ENCODE data around the gene PTGES2.
"Not testable (repeated sequence)": the region's sequence is repeated elsewhere in the genome, so short reads cannot be mapped to it uniquely, and the experiment has no call there.

PTGES2 gene

GRCh38 chr9:128136816-128137793, 9.6 kb upstream of the PTGES2 start:
- Histone ChIP-seq H3K9me2 (replicated peaks; ENCODE audit: control insufficient read depth, low read length) (no peaks in the 10 kb centered on the region), H3K4me2 (ENCODE audit: low read length) (no peak overlapping the region), H3K9me3 (ENCODE audit: control insufficient read depth, insufficient read depth, low read length) (no peaks in the 10 kb centered on the region), H3K4me1 (ENCODE audit: control insufficient read depth, low read length) (no peaks in the 10 kb centered on the region), H3K27me3 (ENCODE audit: control insufficient read depth, low read length) (peaks cover 29% of the 10 kb centered on the region), H3K4me3 (ENCODE audit: low read length) (no peak overlapping the region), H3K27ac (ENCODE audit: low read depth, low read length) (no peak overlapping the region), H3K79me2 (ENCODE audit: control insufficient read depth, low read length) (no peaks in the 10 kb centered on the region), H3K36me3 (ENCODE audit: control insufficient read depth, low read length) (no peaks in the 10 kb centered on the region), H3F3A (ENCODE audit: control insufficient read depth, insufficient read depth) (no peaks in the 10 kb centered on the region), H4K20me1 (ENCODE audit: control insufficient read depth, insufficient read depth, low read depth, low read length) (no peaks in the 10 kb centered on the region)
- TF ChIP-seq EZH2phosphoT487 (IDR thresholded peaks at IDR 0.05; ENCODE audit: borderline replicate concordance, low read length) (no peak), CTCF (IDR thresholded peaks at IDR 0.05; ENCODE audit: low read depth, low read length, poor library complexity, severe bottlenecking) (no peak)

- not testable (repeated sequence) for H3K4me1 ChIP-seq (ENCODE audit: control insufficient read depth, low read length); H3K4me2 ChIP-seq (ENCODE audit: low read length); H3K36me3 ChIP-seq (ENCODE audit: control insufficient read depth, low read length)
Observed at GRCh38 chr9:128135561-128135960, 8.0 kb upstream of the PTGES2 start.

GRCh38 chr9:128132139-128132538, 4.6 kb upstream of the PTGES2 start:
- not testable (repeated sequence) for H3K4me3 ChIP-seq (ENCODE audit: low read length); H3K9me3 ChIP-seq (ENCODE audit: control insufficient read depth, insufficient read depth, low read length); H3K4me2 ChIP-seq (ENCODE audit: low read length); H3K27ac ChIP-seq (ENCODE audit: low read depth, low read length); H3K9me2 ChIP-seq (replicated peaks; ENCODE audit: control insufficient read depth, low read length); H3K36me3 ChIP-seq (ENCODE audit: control insufficient read depth, low read length); H3K4me1 ChIP-seq (ENCODE audit: control insufficient read depth, low read length); H3K79me2 ChIP-seq (ENCODE audit: control insufficient read depth, low read length); H3F3A ChIP-seq (ENCODE audit: control insufficient read depth, insufficient read depth); H4K20me1 ChIP-seq (ENCODE audit: control insufficient read depth, insufficient read depth, low read depth, low read length)
- peaks cover 29% of the 10 kb centered on the region for H3K27me3 ChIP-seq (ENCODE audit: control insufficient read depth, low read length)

More at GRCh38 chr9:128135561-128135960, 8.0 kb upstream of the PTGES2 start:
- H3F3A ChIP-seq (ENCODE audit: control insufficient read depth, insufficient read depth); H3K9me3 ChIP-seq (ENCODE audit: control insufficient read depth, insufficient read depth, low read length); H3K79me2 ChIP-seq (ENCODE audit: control insufficient read depth, low read length); H3K27ac ChIP-seq (ENCODE audit: low read depth, low read length); H3K4me3 ChIP-seq (ENCODE audit: low read length); H3K9me2 ChIP-seq (replicated peaks; ENCODE audit: control insufficient read depth, low read length); H4K20me1 ChIP-seq (ENCODE audit: control insufficient read depth, insufficient read depth, low read depth, low read length): not testable (repeated sequence)
- H3K27me3 ChIP-seq (ENCODE audit: control insufficient read depth, low read length): peaks cover 29% of the 10 kb centered on the region

- Histone ChIP-seq H3K79me2 (ENCODE audit: control insufficient read depth, low read length) (peaks cover 12% of the 10 kb centered on the region), H3K27me3 (ENCODE audit: control insufficient read depth, low read length) (peaks cover 25% of the 10 kb centered on the region), H3K4me1 (ENCODE audit: control insufficient read depth, low read length) (peaks cover 10% of the 10 kb centered on the region)
- not testable (repeated sequence) for H3K9me2 ChIP-seq (replicated peaks; ENCODE audit: control insufficient read depth, low read length); H3K36me3 ChIP-seq (ENCODE audit: control insufficient read depth, low read length); H3K9me3 ChIP-seq (ENCODE audit: control insufficient read depth, insufficient read depth, low read length); H4K20me1 ChIP-seq (ENCODE audit: control insufficient read depth, insufficient read depth, low read depth, low read length); H3F3A ChIP-seq (ENCODE audit: control insufficient read depth, insufficient read depth); H3K4me3 ChIP-seq (ENCODE audit: low read length); H3K27ac ChIP-seq (ENCODE audit: low read depth, low read length); H3K4me2 ChIP-seq (ENCODE audit: low read length)
Observed at GRCh38 chr9:128131346-128131745, 3.8 kb upstream of the PTGES2 start.

- H3F3A ChIP-seq (ENCODE audit: control insufficient read depth, insufficient read depth); H3K27ac ChIP-seq (ENCODE audit: low read depth, low read length); H3K4me3 ChIP-seq (ENCODE audit: low read length); H3K9me2 ChIP-seq (replicated peaks; ENCODE audit: control insufficient read depth, low read length); H3K4me2 ChIP-seq (ENCODE audit: low read length); H3K36me3 ChIP-seq (ENCODE audit: control insufficient read depth, low read length); H3K9me3 ChIP-seq (ENCODE audit: control insufficient read depth, insufficient read depth, low read length); H4K20me1 ChIP-seq (ENCODE audit: control insufficient read depth, insufficient read depth, low read depth, low read length): not testable (repeated sequence)
- H3K4me1 ChIP-seq (ENCODE audit: control insufficient read depth, low read length): peaks cover 17% of the 10 kb centered on the region
- peaks cover 19% of the 10 kb centered on the region for H3K79me2 ChIP-seq (ENCODE audit: control insufficient read depth, low read length)
- peaks cover 23% of the 10 kb centered on the region for H3K27me3 ChIP-seq (ENCODE audit: control insufficient read depth, low read length)
Observed at GRCh38 chr9:128130651-128131050, 3.1 kb upstream of the PTGES2 start.

GRCh38 chr9:128129976-128130590, 2.6 kb upstream of the PTGES2 start:
- not testable (repeated sequence) for H3K9me2 ChIP-seq (replicated peaks; ENCODE audit: control insufficient read depth, low read length); H3K4me2 ChIP-seq (ENCODE audit: low read length); H4K20me1 ChIP-seq (ENCODE audit: control insufficient read depth, insufficient read depth, low read depth, low read length); H3K9me3 ChIP-seq (ENCODE audit: control insufficient read depth, insufficient read depth, low read length); H3K4me3 ChIP-seq (ENCODE audit: low read length); H3K27ac ChIP-seq (ENCODE audit: low read depth, low read length); H3F3A ChIP-seq (ENCODE audit: control insufficient read depth, insufficient read depth)
- H3K36me3 ChIP-seq (ENCODE audit: control insufficient read depth, low read length): peaks cover 14% of the 10 kb centered on the region
- peaks cover 17% of the 10 kb centered on the region for H3K27me3 ChIP-seq (ENCODE audit: control insufficient read depth, low read length)
- peaks cover 23% of the 10 kb centered on the region for H3K4me1 ChIP-seq (ENCODE audit: control insufficient read depth, low read length)
- H3K79me2 ChIP-seq (ENCODE audit: control insufficient read depth, low read length): peaks cover 24% of the 10 kb centered on the region
